Endothelial cell of umbilical vein (primary cell): Measurements from ENCODE around the gene AKAP13. TPM values are rescaled to one million over a fixed set of nuclear protein-coding genes. Genes with fewer than 3 reads are reported as not detected.
"Not testable (repeated sequence)": the region's sequence is repeated elsewhere in the genome, so short reads cannot be mapped to it uniquely, and the experiment has no call there.

Experiments
- BruUV-seq: library from RNA; stranded (reverse); fragments of 400-500 nt; replicated peaks from 2 replicates; lab custom pipeline; 2021; lab: Mats Ljungman, UMichigan
- CTCF ChIA-PET: fragments of 300-600, 350-600 bp; sonication (Branson Sonifier 250); formaldehyde crosslinking; loops from one replicate; lab custom pipeline; 2021; ENCODE audit warnings: antibody characterized with exemption, inconsistent platforms; lab: Charles Lee
- POLR2A ChIA-PET: fragments of 300-600, 350-600 bp; sonication (Branson Sonifier 250); formaldehyde crosslinking; loops from one replicate; lab custom pipeline; 2021; ENCODE audit warnings: antibody characterized with exemption, inconsistent platforms; lab: Charles Lee
- DNase-seq: peaks from one replicate; pipeline ENCODE4 v3.0.0-alpha.2; 2011; ENCODE audit warnings: low read depth, low spot score
- FAIRE-seq: peaks from 2 replicates; lab custom pipeline; 2011; peaks lifted over from hg19 to GRCh38; lab: Jason Lieb, UNC
- H2AFZ ChIP-seq: 2 replicates; pipeline ENCODE4 v1.6.0; 2012; ENCODE audit warnings: low read depth, low read length, control low read depth, inconsistent platforms
- H3K27ac ChIP-seq: 2 replicates; pipeline ENCODE4 v1.5.1; 2011; ENCODE audit warnings: low read depth, mild to moderate bottlenecking, control low read depth, low read length, moderate library complexity; ENCODE audit not compliant: insufficient read depth
- H3K27me3 ChIP-seq, 2 experiments: 2 replicates each; pipeline versions ENCODE4 v1.6.0 to v1.6.1; 2011; ENCODE audit warnings: low read length in 2 of 2, mixed read lengths in 1 of 2; ENCODE audit not compliant: control insufficient read depth in 2 of 2, insufficient read depth in 2 of 2
- H3K36me3 ChIP-seq, 2 experiments: 2 replicates in 1 of 2; 3 replicates in 1 of 2; pipeline ENCODE4 v1.5.1; 2011; ENCODE audit warnings: low read length in 2 of 2, mild to moderate bottlenecking in 1 of 2, moderate library complexity in 1 of 2; ENCODE audit not compliant: control insufficient read depth in 2 of 2, insufficient read depth in 2 of 2; ENCODE audit errors: extremely low read depth in 1 of 2
- H3K4me1 ChIP-seq: 3 replicates; pipeline ENCODE4 v1.5.1; 2011; ENCODE audit warnings: mild to moderate bottlenecking, low read length; ENCODE audit not compliant: control insufficient read depth, insufficient read depth; ENCODE audit errors: extremely low read depth
- H3K4me2 ChIP-seq: 2 replicates; pipeline ENCODE4 v1.6.1; 2011; ENCODE audit warnings: low read length, control low read depth, mixed read lengths; ENCODE audit not compliant: insufficient read depth
- H3K4me3 ChIP-seq, 3 experiments: fragments of 200-600 bp in 1 of 3; sonication (generic), shearing (Covaris generic) in 1 of 3; replicated peaks in 1 of 3; 2 replicates each; pipeline ENCODE4 v1.5.1; 2011 to 2016; ENCODE audit warnings: control low read depth in 3 of 3, low read length in 3 of 3, mild to moderate bottlenecking in 2 of 3, inconsistent platforms in 1 of 3, low read depth in 1 of 3, moderate library complexity in 1 of 3; ENCODE audit not compliant: insufficient read depth in 1 of 3
- H3K79me2 ChIP-seq: 2 replicates; pipeline ENCODE4 v1.6.0; 2012; ENCODE audit warnings: low read length, inconsistent platforms; ENCODE audit not compliant: control insufficient read depth, insufficient read depth
- H3K9ac ChIP-seq: replicated peaks from 2 replicates; pipeline ENCODE3; 2011; ENCODE audit warnings: low read length, control low read depth; ENCODE audit not compliant: insufficient read depth; ENCODE audit errors: extremely low read depth
- H3K9me1 ChIP-seq: replicated peaks from 3 replicates; pipeline ENCODE4 v1.6.0; 2011; ENCODE audit warnings: mild to moderate bottlenecking, low read length; ENCODE audit not compliant: control insufficient read depth, insufficient read depth; ENCODE audit errors: extremely low read depth
- H3K9me3 ChIP-seq: replicated peaks from 2 replicates; pipeline ENCODE4 v1.5.1; 2012; ENCODE audit warnings: low read length, inconsistent platforms; ENCODE audit not compliant: control insufficient read depth, insufficient read depth
- H4K20me1 ChIP-seq: replicated peaks from 2 replicates; pipeline ENCODE3; 2011; ENCODE audit warnings: mild to moderate bottlenecking, low read length; ENCODE audit not compliant: control insufficient read depth, insufficient read depth; ENCODE audit errors: extremely low read depth
- EZH2 ChIP-seq: IDR thresholded peaks from 2 replicates; pipeline ENCODE4 v1.6.1; 2012; ENCODE audit warnings: borderline replicate concordance, low read depth, mild to moderate bottlenecking, moderate library complexity, low read length, inconsistent platforms; ENCODE audit not compliant: severe bottlenecking
- FOS ChIP-seq: IDR thresholded peaks from 2 replicates; pipeline ENCODE4 v1.6.1; 2011; ENCODE audit warnings: mild to moderate bottlenecking, low read length, moderate library complexity, borderline replicate concordance; ENCODE audit not compliant: insufficient read depth
- JUN ChIP-seq: IDR thresholded peaks from 2 replicates; pipeline ENCODE4 v1.6.1; 2011; ENCODE audit warnings: borderline replicate concordance, low read depth; ENCODE audit not compliant: insufficient read length, insufficient read depth
- MYC ChIP-seq: IDR thresholded peaks from one replicate; pipeline ENCODE4 v1.6.1; 2011; ENCODE audit warnings: mild to moderate bottlenecking, low read depth, low read length
- POLR2AphosphoS5 ChIP-seq: IDR thresholded peaks from 2 replicates; pipeline ENCODE4 v1.6.1; 2012; ENCODE audit warnings: low read depth, mild to moderate bottlenecking, control low read depth, low read length, moderate library complexity; ENCODE audit not compliant: insufficient read depth
- dilution Hi-C: fragments of 300-500 bp; cut with MboI; formaldehyde crosslinking; loops from one replicate; pipeline ENCODE4 v1.15.0; 2019; ENCODE audit warnings: low sequenced_read_pairs; ENCODE audit not compliant: extremely low pct_ligation_motif_present
- intact Hi-C: fragments of 100-400 bp; cut with micrococcal nuclease; formaldehyde crosslinking; loops from one replicate; pipeline ENCODE4 v1.10.0; 2022
- polyA plus RNA-seq, 4 experiments: library from polyadenylated mRNA; depleted of rRNA in 3 of 4; stranded (reverse) in 3 of 4; unstranded in 1 of 4; fragments of >200 nt; gene quantifications; 2 replicates each; pipeline versions ENCODE4 v1.2.1 to v1.2.3, GENCODE V29; 2011 to 2012; ENCODE audit warnings: missing spikeins in 1 of 4
- total RNA-seq: library from RNA; stranded (reverse); gene quantifications from 2 replicates; pipeline ENCODE4 v1.2.3, GENCODE V29; 2021
- TF ChIP-seq, protein P1 (sequence below), 2 donors: IDR thresholded peaks; 1 replicate in 1 of 2; 2 replicates in 1 of 2; pipeline ENCODE4 v1.5.1; 2011; ENCODE audit warnings: low read length in 2 of 2, mild to moderate bottlenecking in 2 of 2, moderate library complexity in 2 of 2, control low read depth in 1 of 2, inconsistent platforms in 1 of 2, low read depth in 1 of 2; ENCODE audit not compliant: insufficient read depth in 1 of 2; ENCODE audit errors: extremely low read depth in 1 of 2

AKAP13 gene
- total and polyA plus RNA-seq, 2 donors (not counting 3 experiments of a cell fraction or from before 2014, with no cell fraction given): 22.8 to 87.8 TPM

DNA sequence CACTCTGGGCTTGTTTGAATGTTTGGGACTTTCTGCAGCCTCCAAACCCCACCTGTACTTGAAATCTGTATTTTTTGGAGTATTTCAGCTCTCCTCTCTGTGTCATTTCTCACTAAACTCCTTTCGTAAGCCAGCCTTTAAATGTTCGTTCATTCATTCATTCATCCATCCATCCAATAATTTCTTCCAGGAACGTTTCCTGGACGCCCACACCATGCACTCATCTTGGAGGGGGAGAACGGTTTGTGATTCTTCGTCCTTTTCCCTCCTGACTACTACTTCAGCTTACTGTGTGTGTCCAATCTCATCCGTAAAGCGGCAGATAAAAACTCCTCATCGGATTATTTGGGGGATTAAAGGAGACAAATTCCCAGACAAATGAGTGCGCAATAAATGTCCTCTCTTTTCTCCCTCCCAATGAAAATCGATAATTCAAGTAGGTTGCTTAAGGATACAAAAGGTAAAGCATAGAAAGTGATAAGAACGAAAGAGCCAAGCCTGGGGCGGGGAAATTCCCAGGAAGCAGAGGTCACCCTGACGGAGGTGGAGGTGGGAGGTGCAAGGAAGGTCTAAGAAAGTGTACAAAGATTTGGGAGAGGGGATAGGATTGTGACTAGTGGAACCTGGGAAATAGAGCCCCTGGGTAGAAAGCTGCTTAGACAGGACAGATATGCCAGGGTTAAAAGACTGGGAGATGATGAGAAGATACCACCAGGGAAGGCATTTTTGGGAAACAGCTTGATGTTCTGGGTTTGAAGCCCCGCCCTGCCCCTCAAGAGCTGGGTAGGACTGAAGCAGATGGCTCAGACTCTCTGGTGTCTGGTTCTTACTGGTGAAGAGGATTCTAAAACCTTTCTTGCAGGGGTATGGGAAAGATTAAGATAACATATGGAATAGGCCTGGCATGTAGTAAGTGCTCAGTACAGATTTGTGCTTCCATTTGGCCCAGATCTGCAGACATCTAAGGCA is 415.2 kb downstream of the AKAP13 start:
- no peak overlapping the region for H3K9ac ChIP-seq
- peak overlapping the region; percentile 99 for H2AFZ ChIP-seq
- H3K4me2 ChIP-seq: peak overlapping the region; percentile 95
- TF ChIP-seq POLR2AphosphoS5 (no peak), MYC (no peak), EZH2 (no peak), FOS (no peak), JUN (no peak)
- TF ChIP-seq, protein P1, sequence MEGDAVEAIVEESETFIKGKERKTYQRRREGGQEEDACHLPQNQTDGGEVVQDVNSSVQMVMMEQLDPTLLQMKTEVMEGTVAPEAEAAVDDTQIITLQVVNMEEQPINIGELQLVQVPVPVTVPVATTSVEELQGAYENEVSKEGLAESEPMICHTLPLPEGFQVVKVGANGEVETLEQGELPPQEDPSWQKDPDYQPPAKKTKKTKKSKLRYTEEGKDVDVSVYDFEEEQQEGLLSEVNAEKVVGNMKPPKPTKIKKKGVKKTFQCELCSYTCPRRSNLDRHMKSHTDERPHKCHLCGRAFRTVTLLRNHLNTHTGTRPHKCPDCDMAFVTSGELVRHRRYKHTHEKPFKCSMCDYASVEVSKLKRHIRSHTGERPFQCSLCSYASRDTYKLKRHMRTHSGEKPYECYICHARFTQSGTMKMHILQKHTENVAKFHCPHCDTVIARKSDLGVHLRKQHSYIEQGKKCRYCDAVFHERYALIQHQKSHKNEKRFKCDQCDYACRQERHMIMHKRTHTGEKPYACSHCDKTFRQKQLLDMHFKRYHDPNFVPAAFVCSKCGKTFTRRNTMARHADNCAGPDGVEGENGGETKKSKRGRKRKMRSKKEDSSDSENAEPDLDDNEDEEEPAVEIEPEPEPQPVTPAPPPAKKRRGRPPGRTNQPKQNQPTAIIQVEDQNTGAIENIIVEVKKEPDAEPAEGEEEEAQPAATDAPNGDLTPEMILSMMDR (IDR thresholded peaks at IDR 0.05; ENCODE audit: extremely low read depth in 1 of 2, insufficient read depth in 1 of 2, low read depth in 1 of 2, low read length in 2 of 2): no peak
- intact Hi-C loops: loop anchor here (2.0 kb wide), 1 partner anchor 35 kb away; no protein-coding TSS in a partner anchor
- FAIRE-seq (no peak), DNase-seq (no peak)
- POLR2A ChIA-PET: interaction anchor here (1.4 kb wide), 1 partner anchor 10 kb away, joined by 4 read pairs; no protein-coding TSS in a partner anchor
- no peaks in the 10 kb centered on the region for H3K9me1 ChIP-seq
- dilution Hi-C loops: no loop called here
- peaks cover 2% of the 10 kb centered on the region for H3K79me2 ChIP-seq
- H4K20me1 ChIP-seq: no peaks in the 10 kb centered on the region
- BruUV-seq: no TSS peak
- peak overlapping the region; percentile 28 to 56 (median 43) for H3K4me3 ChIP-seq
- peaks cover 2% of the 10 kb centered on the region in 2 experiments for H3K27me3 ChIP-seq
- H3K27ac ChIP-seq: no peak overlapping the region
- H3K9me3 ChIP-seq: no peaks in the 10 kb centered on the region
- H3K36me3 ChIP-seq: no peaks in the 10 kb centered on the region
- H3K4me1 ChIP-seq: peaks cover 16% of the 10 kb centered on the region
- CTCF ChIA-PET: interaction anchor here (1.2 to 1.8 kb wide), 2 partner anchors 9 to 41 kb away, joined by 4 read pairs; no protein-coding TSS in a partner anchor

DNA sequence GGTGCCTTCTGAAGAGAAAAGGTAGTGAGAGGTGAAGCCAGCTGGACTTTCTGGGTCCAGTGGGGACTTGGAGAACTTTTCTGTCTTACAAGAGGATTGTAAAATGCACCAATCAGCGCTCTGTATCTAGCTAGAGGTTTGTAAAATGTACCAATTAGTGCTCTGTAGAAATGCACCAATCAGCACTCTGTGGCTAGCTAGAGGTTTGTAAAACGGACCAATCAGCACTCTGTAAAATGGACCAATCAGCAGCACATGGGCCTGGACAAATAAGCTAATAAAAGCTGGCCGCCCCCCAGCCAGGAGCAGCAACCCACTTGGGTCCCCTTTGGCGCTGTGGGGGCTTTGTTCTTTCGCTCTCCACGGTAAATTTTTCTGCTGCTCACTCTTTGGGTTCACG is 416.0 kb downstream of the AKAP13 start:
- H3K4me3 ChIP-seq, H3K27me3 ChIP-seq, BruUV-seq, DNase-seq, H3K4me2 ChIP-seq, H2AFZ ChIP-seq, H3K9me3 ChIP-seq, FAIRE-seq, dilution Hi-C loops, POLR2A ChIA-PET, H3K79me2 ChIP-seq, H3K9ac ChIP-seq, H4K20me1 ChIP-seq, H3K36me3 ChIP-seq, H3K27ac ChIP-seq, intact Hi-C loops, H3K9me1 ChIP-seq: not testable (repeated sequence)
- CTCF ChIA-PET: interaction anchor here (1.2 to 1.8 kb wide), 2 partner anchors 8 to 41 kb away, joined by 4 read pairs; no protein-coding TSS in a partner anchor
- peaks cover 16% of the 10 kb centered on the region for H3K4me1 ChIP-seq
